Cortex of kidney (tissue), 1 donor: ENCODE measurements around the gene TMEM240.
"Not testable (repeated sequence)": the region's sequence is repeated elsewhere in the genome, so short reads cannot be mapped to it uniquely, and the experiment has no call there.

Experiments
- DNase-seq: peaks from one replicate; lab custom pipeline; 2025; lab: John Stamatoyannopoulos, UW

Gene TMEM240

GRCh38 chr1:1524750-1525383 is 15.6 kb downstream of the TMEM240 start:
- DNase-seq = not testable (repeated sequence)

GRCh38 chr1:1523651-1524050 is 16.8 kb downstream of the TMEM240 start:
- DNase-seq = not testable (repeated sequence)

DNA sequence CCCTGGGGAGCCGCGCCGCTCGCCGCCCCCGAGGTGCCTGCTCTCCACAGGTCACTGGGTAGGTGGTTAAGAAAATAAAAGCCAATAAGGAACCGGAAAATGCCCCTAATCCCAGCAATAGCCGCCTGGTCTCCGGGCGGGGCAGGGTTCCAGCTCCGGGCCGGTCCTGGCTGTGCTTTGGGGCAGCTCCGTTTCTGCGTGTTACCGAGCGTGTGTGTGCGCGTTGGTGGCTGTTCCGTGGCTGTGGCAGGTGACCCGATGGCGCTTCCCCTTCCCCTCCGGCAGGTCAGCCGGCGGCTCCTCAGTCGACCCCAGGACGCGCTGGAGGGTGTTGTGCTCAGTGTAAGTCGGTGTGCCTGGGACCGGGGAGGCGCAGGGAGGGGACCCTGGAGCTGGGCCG is 17.2 kb downstream of the TMEM240 start:
- not testable (repeated sequence) for DNase-seq

- not testable (repeated sequence) for DNase-seq
Measured at GRCh38 chr1:1522536-1522935, 17.9 kb downstream of the TMEM240 start.

- no peak for DNase-seq
Measured at GRCh38 chr1:1521331-1521730, 19.1 kb downstream of the TMEM240 start.

DNA sequence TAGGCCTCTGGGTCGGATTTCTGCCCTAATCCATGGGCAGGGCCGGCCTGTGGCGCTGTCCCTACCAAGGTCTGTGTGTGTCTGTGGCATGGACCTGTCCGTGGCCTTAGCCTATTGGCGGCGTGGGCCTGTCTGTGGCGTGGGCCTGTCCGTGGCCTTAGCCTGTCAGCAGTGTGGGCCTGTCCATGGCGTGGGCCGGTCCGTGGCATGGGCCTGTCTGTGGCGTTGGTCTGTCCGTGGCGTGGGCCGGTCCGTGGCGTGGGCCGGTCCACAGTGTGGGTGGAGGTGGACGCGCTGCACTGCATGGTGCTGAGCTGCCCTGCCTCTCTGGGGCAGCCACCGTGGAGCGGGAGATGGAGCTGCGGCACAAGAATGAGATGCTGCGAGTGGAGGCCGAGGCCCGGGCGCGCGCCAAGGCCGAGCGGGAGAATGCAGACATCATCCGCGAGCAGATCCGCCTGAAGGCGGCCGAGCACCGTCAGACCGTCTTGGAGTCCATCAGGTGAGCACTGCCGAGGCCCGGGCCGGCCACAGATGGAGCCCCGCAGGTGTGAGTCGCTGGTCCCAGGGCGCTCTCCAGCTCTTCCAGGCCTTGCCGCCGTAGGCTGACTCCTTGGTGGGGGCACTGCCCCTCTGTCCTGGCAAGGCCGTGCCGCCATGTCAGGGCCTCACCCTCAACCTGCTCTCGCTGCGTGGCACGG is 20.5 kb downstream of the TMEM240 start:
- not testable (repeated sequence) for DNase-seq

GRCh38 chr1:1518621-1519007 is 21.8 kb downstream of the TMEM240 start:
- not testable (repeated sequence) for DNase-seq

DNA sequence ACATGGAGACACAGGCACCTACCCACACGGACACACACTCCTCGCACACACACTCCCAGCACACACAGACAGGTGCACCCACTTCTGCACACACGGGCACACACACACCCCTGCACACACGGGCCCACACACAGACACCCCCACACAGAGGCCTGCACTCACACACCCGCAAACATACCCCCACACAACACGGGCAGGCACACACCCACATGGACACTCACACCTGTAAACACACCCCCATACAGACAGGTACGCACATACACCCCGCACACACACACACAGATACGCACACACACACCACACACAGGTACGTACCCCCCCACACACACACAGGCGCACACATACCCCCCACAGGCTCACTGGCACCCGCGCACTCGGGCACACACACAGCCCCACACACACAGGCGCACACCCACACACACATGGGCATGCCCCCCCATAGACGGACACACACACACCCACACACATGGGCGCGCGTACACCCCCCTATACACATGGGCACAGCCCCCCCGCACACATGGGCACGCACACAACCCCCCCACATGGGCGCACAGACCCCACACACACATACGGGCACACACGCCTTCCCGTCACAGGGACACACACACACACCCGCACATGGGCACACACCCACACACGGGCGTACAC is 22.3 kb downstream of the TMEM240 start:
- DNase-seq = no peak

- not testable (repeated sequence) for DNase-seq
Measured at GRCh38 chr1:1516923-1517322, 23.5 kb downstream of the TMEM240 start.

DNA sequence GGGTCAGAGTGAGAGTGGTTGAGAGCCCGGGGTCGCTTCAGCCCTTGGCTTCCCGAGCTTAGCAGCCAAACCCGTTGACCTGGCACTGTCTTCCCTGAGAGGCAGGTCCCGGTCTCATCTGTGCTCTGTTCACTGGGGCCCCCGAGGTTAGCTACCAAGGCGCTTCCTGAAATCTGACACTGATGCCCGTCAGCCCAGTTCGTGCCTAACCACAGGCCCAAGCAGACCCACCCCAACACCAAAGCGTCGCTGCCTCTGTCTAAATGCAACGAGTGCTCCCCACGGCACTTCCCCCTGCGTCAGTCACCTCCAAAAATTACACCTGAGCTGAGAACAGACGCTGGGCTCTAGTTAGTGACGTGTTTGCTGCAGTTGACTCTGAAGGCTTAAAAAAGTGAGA is 26.0 kb downstream of the TMEM240 start:
- DNase-seq = not testable (repeated sequence)

- not testable (repeated sequence) for DNase-seq
Measured at GRCh38 chr1:1513675-1514074, 26.7 kb downstream of the TMEM240 start.

DNA sequence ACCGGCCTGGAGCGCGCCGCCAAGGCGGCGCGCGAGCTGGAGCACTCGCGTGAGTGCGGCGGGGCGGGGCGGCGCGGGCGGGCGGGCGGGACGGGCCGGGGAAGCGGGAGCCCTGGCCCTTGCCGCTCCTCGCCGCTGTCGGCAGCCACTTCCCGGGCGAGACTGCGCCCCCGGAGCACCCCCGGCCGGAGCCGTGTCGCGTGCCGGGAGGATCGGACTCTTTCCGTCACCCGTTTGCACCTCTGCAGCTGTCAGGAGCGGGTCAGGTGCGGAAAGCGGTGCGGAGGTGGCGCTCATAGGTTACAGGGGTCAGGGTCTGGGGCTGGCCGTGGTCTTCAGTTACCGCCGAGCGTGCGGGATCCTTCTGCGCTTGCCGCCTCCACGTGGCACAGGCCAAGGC is 28.0 kb downstream of the TMEM240 start:
- DNase-seq = not testable (repeated sequence)

DNA sequence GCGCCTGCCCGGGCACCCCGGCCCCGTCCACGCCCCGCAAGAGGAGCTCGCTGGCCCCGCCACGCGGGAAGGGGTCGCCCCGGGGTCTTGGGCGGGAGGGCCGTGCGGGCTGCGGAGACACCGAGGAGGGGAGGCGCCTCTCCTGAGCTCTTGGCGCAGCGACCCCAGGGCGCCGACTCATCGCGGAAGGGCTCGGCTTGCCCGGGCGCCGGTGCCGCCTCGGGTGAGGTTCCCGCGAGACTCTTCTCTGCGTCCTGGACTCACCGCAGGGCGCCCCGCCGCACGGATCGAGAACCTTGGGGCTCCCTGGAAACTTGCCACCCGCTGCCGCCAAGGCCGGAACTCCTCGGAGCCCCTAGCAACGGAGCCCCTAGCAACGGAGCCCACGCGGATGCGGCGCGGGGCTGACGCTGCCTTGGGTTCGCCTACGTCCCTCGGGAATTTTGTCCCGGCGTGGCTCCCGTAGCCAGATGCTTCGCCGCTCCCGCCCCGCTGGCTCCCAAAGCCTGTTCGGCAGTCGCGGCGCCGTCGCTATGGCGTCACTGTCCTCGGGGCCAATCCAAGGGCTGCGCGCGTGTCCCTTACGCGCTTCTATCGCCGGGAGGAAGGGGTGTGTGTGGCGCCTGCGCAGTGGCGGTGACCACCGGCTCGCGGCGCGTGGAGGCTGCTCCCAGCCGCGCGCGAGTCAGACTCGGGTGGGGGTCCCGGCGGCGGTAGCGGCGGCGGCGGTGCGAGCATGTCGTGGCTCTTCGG is 28.7 kb downstream of the TMEM240 start, which contains the start of gene ATAD3A:
Gene ATAD3A (plus strand): TSS at position 630 of the 753 bp plus-strand sequence. CDS start 107 bp downstream, at position 737.
- peak; percentile 92 for DNase-seq

DNA sequence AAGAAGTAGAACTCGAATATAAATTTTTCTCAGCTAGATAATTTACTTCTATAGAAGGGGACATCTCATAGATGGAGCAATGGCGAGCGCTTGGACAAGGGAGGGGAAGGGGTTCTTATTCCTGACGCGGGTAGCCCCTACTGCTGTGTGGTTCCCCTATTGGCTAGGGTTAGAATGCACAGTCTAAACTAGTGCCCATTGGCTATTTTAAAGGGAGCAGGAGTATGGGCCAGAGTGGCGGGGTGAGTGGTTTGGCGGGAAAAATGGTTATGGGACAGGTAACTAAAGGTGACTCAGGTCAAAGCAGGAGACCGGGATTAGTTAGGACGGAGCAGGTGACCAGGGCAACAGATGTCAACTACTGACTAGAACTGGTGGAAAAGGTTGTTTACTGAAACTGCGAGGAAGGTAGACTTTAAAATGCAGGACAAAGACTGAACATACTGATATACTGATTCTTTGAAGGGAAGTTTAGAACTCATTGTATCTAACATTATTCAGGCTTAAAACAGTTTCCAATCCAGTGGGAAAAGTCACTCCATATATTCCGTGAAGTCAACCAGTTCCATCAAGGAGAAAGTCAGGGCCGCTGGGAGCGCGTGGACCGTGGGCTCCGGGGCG is 29.4 kb downstream of the TMEM240 start:
- no peak for DNase-seq

DNA sequence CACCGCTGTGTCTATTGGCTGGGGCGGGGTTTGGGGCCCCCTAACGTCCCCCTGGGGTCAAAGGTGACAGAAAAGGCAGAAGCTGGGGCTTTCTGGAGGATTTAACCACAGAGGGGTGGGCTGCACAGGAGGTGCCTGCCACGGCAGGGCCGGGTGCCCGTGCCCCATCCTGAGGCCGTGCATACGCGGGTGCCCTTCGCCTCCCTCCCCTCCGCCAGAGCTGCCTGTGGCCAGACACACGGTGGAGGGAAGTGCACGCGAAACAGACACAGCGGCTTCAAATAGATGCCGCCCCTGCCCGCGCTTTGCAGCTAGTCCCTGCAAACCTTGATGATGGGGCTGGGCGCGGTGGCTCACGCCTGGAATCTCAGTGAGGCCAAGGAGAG is 31.0 kb downstream of the TMEM240 start:
- DNase-seq = not testable (repeated sequence)

DNA sequence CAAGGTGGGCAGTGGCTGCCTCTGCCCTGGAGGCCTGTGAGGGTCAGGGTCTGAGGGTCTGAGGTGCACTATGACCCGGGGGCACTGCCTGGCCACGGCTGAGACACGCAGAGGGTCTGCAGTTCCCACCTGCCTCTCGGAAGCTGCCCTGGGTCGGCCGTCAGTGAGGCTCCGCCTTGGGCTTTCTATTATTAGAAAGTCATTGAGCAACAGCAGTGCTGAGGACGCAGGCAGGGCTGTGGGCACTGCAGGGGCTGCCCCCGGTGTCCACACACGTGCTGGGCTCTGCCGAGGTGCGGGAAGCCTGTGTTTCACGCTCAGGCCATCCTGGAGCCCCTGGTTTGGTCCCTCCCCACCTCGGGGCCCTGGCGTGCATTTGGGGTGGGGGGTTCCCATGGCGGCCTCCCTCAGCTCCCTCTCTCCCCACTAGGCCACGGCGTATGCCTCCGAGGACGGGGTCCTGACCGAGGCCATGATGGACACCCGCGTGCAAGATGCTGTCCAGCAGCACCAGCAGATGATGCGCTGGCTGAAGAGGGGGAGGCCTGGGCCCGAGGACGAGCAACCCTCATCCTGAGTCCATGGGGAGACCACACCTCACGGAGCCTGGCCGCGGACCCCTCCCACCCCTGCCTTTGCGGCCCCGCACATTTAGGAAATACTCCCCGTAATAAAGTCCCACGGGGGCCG is 31.5 kb downstream of the TMEM240 start:
- not testable (repeated sequence) for DNase-seq

GRCh38 chr1:1507305-1507704 is 33.1 kb downstream of the TMEM240 start:
- DNase-seq = no peak

GRCh38 chr1:1505801-1506200 is 34.6 kb downstream of the TMEM240 start:
- DNase-seq = not testable (repeated sequence)

DNA sequence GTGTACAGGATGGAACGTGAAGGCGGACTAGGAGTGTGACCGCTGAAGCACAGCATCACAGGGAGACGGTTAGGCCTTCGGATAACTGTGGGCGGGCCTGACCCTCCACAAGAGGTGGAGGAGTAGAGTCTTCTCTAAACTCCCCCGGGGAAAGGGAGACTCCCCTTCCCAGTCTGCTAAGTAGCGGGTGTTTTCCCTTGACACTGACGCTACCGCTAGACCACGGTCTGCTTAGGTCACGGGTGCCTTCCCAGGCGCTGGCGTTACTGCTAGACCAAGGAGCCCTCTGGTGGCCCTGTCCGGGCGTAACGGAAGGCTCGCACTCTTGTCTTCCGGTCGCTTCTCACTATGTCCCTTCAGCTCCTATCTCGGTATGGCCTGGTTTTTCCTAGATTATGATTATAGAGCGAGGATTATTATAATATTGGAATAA is 35.0 kb downstream of the TMEM240 start:
- not testable (repeated sequence) for DNase-seq

- DNase-seq = not testable (repeated sequence)
Measured at GRCh38 chr1:1504777-1505365, 35.6 kb downstream of the TMEM240 start.
